Measurements from ENCODE around the gene ARAP2. TPM values are rescaled to one million over a fixed set of nuclear protein-coding genes. Genes with fewer than 3 reads are reported as not detected.
A peak's percentile ranks its signal among the peaks of the same experiment; 100 is the strongest.

ARAP2 gene
- total RNA-seq, 1 donor from 2014 or later: 9.2 TPM

- H3K4me1 Mint-ChIP-seq (ENCODE audit: low read depth): peaks cover 26% of the 10 kb centered on the region
- H3K4me3 Mint-ChIP-seq (ENCODE audit: low read depth): no peak overlapping the region
- no peak for TF ChIP-seq CTCF (IDR thresholded peaks at IDR 0.05; ENCODE audit: unreplicated experiment)
- peaks cover 6% of the 10 kb centered on the region for H3K9me3 Mint-ChIP-seq (ENCODE audit: low read depth)
- H3K27me3 Mint-ChIP-seq: no peaks in the 10 kb centered on the region
- no peak overlapping the region for H3K27ac Mint-ChIP-seq
- no peaks in the 10 kb centered on the region for H3K36me3 Mint-ChIP-seq (ENCODE audit: insufficient read depth)
- no peak for DNase-seq (ENCODE audit: low spot score, unreplicated experiment)
Measured at GRCh38 chr4:36227913-36228312, 16.4 kb downstream of the ARAP2 start.

- Mint-ChIP-seq H3K4me1 (ENCODE audit: low read depth) (peaks cover 26% of the 10 kb centered on the region), H3K27ac (no peak overlapping the region), H3K9me3 (ENCODE audit: low read depth) (no peaks in the 10 kb centered on the region), H3K4me3 (ENCODE audit: low read depth) (no peak overlapping the region), H3K36me3 (ENCODE audit: insufficient read depth) (no peaks in the 10 kb centered on the region), H3K27me3 (no peaks in the 10 kb centered on the region)
- no peak for DNase-seq (ENCODE audit: low spot score, unreplicated experiment)
- TF ChIP-seq CTCF (IDR thresholded peaks at IDR 0.05; ENCODE audit: unreplicated experiment): no peak
Measured at GRCh38 chr4:36226430-36227227, 17.7 kb downstream of the ARAP2 start.

GRCh38 chr4:36224972-36225903 is 19.1 kb downstream of the ARAP2 start:
- Mint-ChIP-seq H3K9me3 (ENCODE audit: low read depth) (no peaks in the 10 kb centered on the region), H3K4me3 (ENCODE audit: low read depth) (no peak overlapping the region), H3K27ac (peak overlapping the region; percentile 88)

GRCh38 chr4:36222702-36223101 is 21.6 kb downstream of the ARAP2 start:
- Mint-ChIP-seq H3K36me3 (ENCODE audit: insufficient read depth) (no peaks in the 10 kb centered on the region), H3K4me3 (ENCODE audit: low read depth) (no peak overlapping the region), H3K9me3 (ENCODE audit: low read depth) (no peaks in the 10 kb centered on the region), H3K4me1 (ENCODE audit: low read depth) (peaks cover 22% of the 10 kb centered on the region), H3K27me3 (no peaks in the 10 kb centered on the region), H3K27ac (no peak overlapping the region)
- no peak for DNase-seq (ENCODE audit: low spot score, unreplicated experiment)
- TF ChIP-seq CTCF (IDR thresholded peaks at IDR 0.05; ENCODE audit: unreplicated experiment): no peak

More at GRCh38 chr4:36224972-36225903, 19.1 kb downstream of the ARAP2 start:
- H3K36me3 Mint-ChIP-seq (ENCODE audit: insufficient read depth): no peaks in the 10 kb centered on the region
- peaks cover 26% of the 10 kb centered on the region for H3K4me1 Mint-ChIP-seq (ENCODE audit: low read depth)
- no peak for TF ChIP-seq CTCF (IDR thresholded peaks at IDR 0.05; ENCODE audit: unreplicated experiment)
- no peaks in the 10 kb centered on the region for H3K27me3 Mint-ChIP-seq
- no peak for DNase-seq (ENCODE audit: low spot score, unreplicated experiment)

GRCh38 chr4:36220776-36221175 is 23.5 kb downstream of the ARAP2 start:
- H3K9me3 Mint-ChIP-seq (ENCODE audit: low read depth): no peaks in the 10 kb centered on the region
- H3K27me3 Mint-ChIP-seq: no peaks in the 10 kb centered on the region
- no peak overlapping the region for H3K27ac Mint-ChIP-seq
- no peak overlapping the region for H3K4me3 Mint-ChIP-seq (ENCODE audit: low read depth)
- no peaks in the 10 kb centered on the region for H3K36me3 Mint-ChIP-seq (ENCODE audit: insufficient read depth)
- no peak for DNase-seq (ENCODE audit: low spot score, unreplicated experiment)
- peaks cover 9% of the 10 kb centered on the region for H3K4me1 Mint-ChIP-seq (ENCODE audit: low read depth)
- no peak for TF ChIP-seq CTCF (IDR thresholded peaks at IDR 0.05; ENCODE audit: unreplicated experiment)

Data from progenitor cell of endocrine pancreas (in vitro differentiated cells).